SK-N-SH treated with all-trans-retinoic acid at 6 μM for 48 hours (cell line): ENCODE results near the gene RPS19BP1.
"Not testable (repeated sequence)": the region's sequence is repeated elsewhere in the genome, so short reads cannot be mapped to it uniquely, and the experiment has no call there.

Experiments
- ARNTL ChIP-seq: fragments of 450-650 bp; formaldehyde crosslinking; IDR thresholded peaks from 2 replicates; pipeline ENCODE4 v1.5.0; 2020; ENCODE audit warnings: low read depth, mild to moderate bottlenecking, moderate library complexity, borderline replicate concordance
- BACH2 ChIP-seq: fragments of 250-450 bp; sonication (Bioruptor Pico); IDR thresholded peaks from 2 replicates; pipeline ENCODE4 v1.9.0; 2021; ENCODE audit warnings: mild to moderate bottlenecking, borderline replicate concordance
- CREB5 ChIP-seq: fragments of 250-450 bp; sonication (Bioruptor Pico); IDR thresholded peaks from 2 replicates; pipeline ENCODE4 v1.5.1; 2020; ENCODE audit warnings: low read depth, mild to moderate bottlenecking, moderate library complexity
- CSDC2 ChIP-seq: fragments of 250-450 bp; sonication (Bioruptor Pico); IDR thresholded peaks from 2 replicates; pipeline ENCODE4 v1.5.0; 2020; ENCODE audit warnings: mild to moderate bottlenecking, moderate library complexity
- ISL1 ChIP-seq: fragments of 250-450 bp; sonication (Bioruptor Pico); IDR thresholded peaks from 2 replicates; pipeline ENCODE4 v2.1.2; 2022; ENCODE audit warnings: mild to moderate bottlenecking, moderate library complexity
- TCF4 ChIP-seq: fragments of 250-450 bp; sonication (Bioruptor Pico); IDR thresholded peaks from 2 replicates; pipeline ENCODE4 v1.8.0; 2021; ENCODE audit warnings: mild to moderate bottlenecking, moderate library complexity, borderline replicate concordance
- ZFP3 ChIP-seq: fragments of 250-450 bp; sonication (Bioruptor Pico); IDR thresholded peaks from 2 replicates; pipeline ENCODE4 v1.5.0; 2020; ENCODE audit warnings: mild to moderate bottlenecking, moderate library complexity

- TF ChIP-seq CREB5 (CRISPR knock-in tag); BACH2 (CRISPR knock-in tag); TCF4; ARNTL; CSDC2; ZFP3 (CRISPR knock-in tag); ISL1 (CRISPR knock-in tag): not testable (repeated sequence)
Measured at GRCh38 chr22:39521106-39521885, 11.3 kb downstream of the RPS19BP1 start.
